Measurements from ENCODE around the gene TLK2. TPM values are rescaled to one million over a fixed set of nuclear protein-coding genes. Genes with fewer than 3 reads are reported as not detected.

The TLK2 gene
- total and polyA plus RNA-seq, 7 donors, result 21.1 to 59.3 (median 30.7) TPM

DNA sequence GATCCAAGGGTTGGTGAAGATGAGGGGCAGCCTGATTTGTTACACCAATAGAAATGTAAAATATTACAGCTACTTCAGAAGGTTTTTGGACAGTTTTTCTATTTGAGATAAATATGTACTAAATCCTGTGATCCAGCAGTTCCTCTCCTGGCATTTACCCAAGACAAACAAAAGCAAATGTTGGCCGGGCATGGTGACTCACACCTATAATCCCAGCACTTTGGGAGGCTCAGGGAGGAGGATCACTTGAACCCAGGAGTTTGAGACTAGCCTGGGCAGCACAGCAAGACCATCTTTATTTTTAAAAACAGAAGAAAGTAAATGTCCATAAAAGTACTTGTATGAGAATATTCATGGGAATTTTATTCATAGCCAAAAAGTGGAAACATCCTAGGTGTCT is 84.0 kb downstream of the TLK2 start:
- WGBS, 2 donors, result 10 to 39% methylated on average over 1 of the region's 1 CpG
- H3K36me3 ChIP-seq, result peaks cover 0 to 42% (median 6%) of the 10 kb centered on the region in 4 donors

DNA sequence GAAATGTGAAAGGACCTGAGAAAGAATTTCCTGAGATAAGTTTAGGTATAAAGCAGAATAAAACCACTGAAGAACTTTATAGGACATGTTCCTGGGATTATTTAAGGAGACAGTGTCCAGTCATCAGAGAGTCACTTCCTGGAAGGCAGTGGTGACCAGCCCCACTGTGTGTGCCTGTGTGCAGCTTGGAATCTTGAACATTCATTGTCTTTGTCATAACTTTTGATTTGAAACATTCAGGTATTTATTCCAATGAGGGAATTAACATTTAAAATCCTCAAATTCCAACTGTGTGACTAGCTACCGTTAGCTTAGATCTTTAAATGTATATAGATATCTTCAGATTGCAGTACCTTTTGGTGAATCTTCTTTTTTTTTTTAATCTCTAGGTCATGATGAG is 87.2 kb downstream of the TLK2 start:
- DNase-seq, result no peak
- intact Hi-C loops (cut with DNase I), result no loop called here

More for the DNA sequence above, 84.0 kb downstream of the TLK2 start:
- no peak overlapping the region for H3K4me3 ChIP-seq
- no peak overlapping the region for H3K27ac ChIP-seq
- no peaks in the 10 kb centered on the region for H3K9me3 ChIP-seq
- intact Hi-C loops (cut with DNase I), result no loop called here
- H3K27me3 ChIP-seq, result no peaks in the 10 kb centered on the region
- DNase-seq, result no peak
- H3K4me1 ChIP-seq, result no peaks in the 10 kb centered on the region
- TF ChIP-seq POLR2A (IDR thresholded peaks at IDR 0.05) (no peak), EP300 (IDR thresholded peaks at IDR 0.05) (no peak), POLR2AphosphoS5 (IDR thresholded peaks at IDR 0.05) (no peak)
- TF ChIP-seq, protein P1, sequence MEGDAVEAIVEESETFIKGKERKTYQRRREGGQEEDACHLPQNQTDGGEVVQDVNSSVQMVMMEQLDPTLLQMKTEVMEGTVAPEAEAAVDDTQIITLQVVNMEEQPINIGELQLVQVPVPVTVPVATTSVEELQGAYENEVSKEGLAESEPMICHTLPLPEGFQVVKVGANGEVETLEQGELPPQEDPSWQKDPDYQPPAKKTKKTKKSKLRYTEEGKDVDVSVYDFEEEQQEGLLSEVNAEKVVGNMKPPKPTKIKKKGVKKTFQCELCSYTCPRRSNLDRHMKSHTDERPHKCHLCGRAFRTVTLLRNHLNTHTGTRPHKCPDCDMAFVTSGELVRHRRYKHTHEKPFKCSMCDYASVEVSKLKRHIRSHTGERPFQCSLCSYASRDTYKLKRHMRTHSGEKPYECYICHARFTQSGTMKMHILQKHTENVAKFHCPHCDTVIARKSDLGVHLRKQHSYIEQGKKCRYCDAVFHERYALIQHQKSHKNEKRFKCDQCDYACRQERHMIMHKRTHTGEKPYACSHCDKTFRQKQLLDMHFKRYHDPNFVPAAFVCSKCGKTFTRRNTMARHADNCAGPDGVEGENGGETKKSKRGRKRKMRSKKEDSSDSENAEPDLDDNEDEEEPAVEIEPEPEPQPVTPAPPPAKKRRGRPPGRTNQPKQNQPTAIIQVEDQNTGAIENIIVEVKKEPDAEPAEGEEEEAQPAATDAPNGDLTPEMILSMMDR (IDR thresholded peaks at IDR 0.05), result no peak

DNA sequence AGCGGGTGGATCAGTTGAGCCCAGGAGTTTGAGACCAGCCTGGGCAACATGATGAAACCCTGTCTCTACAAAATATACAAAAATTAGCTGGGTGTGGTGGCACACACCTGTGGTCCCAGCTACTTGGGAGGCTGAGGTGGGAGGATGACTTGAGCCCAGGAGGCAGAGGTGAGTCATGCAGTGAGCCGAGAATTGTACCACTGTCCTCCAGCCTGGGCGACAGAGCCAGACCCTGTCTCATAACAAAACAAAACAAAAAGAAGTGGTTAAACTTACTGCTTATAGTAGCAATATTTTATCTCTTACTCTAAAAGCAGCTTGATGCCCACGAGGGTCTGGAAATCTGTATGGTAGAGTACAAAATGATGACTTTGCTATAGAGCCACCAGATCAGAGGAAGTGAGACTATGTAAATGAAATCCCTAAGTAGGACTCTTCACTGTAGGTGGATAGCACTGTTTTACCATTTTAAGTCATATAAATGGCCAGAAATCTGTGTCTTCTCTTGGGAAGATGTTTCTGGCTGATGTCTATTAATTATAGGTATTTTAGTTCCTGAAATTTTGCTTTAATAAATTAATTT is 88.5 kb downstream of the TLK2 start:
- TF ChIP-seq EP300 (IDR thresholded peaks at IDR 0.05) (no peak), POLR2AphosphoS5 (IDR thresholded peaks at IDR 0.05) (no peak)
- TF ChIP-seq, protein P1 (IDR thresholded peaks at IDR 0.05), result no peak
- Histone ChIP-seq H3K4me3 (no peak overlapping the region), H3K4me1 (no peaks in the 10 kb centered on the region), H3K27me3 (no peaks in the 10 kb centered on the region), H3K9me3 (no peaks in the 10 kb centered on the region), H3K27ac (no peak overlapping the region), H3K36me3 (peaks cover 0 to 32% (median 6%) of the 10 kb centered on the region in 4 donors)
- DNase-seq, result no peak
- 83 to 90% methylated on average over 4 of the region's 4 CpGs for WGBS, 2 donors
- intact Hi-C loops (cut with DNase I), result no loop called here

More for the DNA sequence above, 87.2 kb downstream of the TLK2 start:
- Histone ChIP-seq H3K4me1 (no peaks in the 10 kb centered on the region), H3K27me3 (no peaks in the 10 kb centered on the region), H3K27ac (no peak overlapping the region), H3K9me3 (no peaks in the 10 kb centered on the region), H3K4me3 (no peak overlapping the region), H3K36me3 (peaks cover 0 to 32% (median 6%) of the 10 kb centered on the region in 4 donors)
- WGBS, 2 donors, result 91 to 97% methylated on average over 1 of the region's 1 CpG
- TF ChIP-seq POLR2A (IDR thresholded peaks at IDR 0.05) (no peak), EP300 (IDR thresholded peaks at IDR 0.05) (no peak), POLR2AphosphoS5 (IDR thresholded peaks at IDR 0.05) (no peak)
- TF ChIP-seq, protein P1 (IDR thresholded peaks at IDR 0.05), result no peak

DNA sequence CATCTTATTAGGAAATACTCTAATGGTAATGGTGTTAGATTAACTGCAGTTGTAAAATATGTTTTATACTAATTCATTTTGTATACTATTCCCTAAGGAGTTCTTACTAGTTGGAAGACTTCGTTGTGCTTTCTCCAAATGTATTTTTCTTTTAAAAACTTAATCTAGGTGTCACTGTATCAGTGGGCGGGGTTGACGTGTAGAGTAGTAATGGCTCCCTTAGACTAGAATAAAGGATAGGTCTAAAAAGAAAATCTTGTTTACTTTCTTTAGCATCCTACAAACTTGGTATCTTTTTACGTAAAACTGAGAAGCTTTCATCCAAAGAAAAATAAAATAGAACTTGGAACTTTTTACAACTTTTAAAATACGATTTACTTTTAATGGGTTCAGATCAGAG is 93.9 kb downstream of the TLK2 start:
- Histone ChIP-seq H3K9me3 (no peaks in the 10 kb centered on the region), H3K27me3 (no peaks in the 10 kb centered on the region), H3K27ac (peak overlapping the region in 3 of 4 donors; percentile 3 to 44 (median 29)), H3K36me3 (peaks cover 8 to 46% (median 11%) of the 10 kb centered on the region in 4 donors), H3K4me1 (no peaks in the 10 kb centered on the region), H3K4me3 (no peak overlapping the region)
- TF ChIP-seq EP300 (IDR thresholded peaks at IDR 0.05) (no peak), POLR2A (IDR thresholded peaks at IDR 0.05) (no peak)
- no peak for DNase-seq
- 91 to 95% methylated on average over 5 of the region's 5 CpGs for WGBS, 2 donors
- intact Hi-C loops (cut with DNase I), result no loop called here

DNA sequence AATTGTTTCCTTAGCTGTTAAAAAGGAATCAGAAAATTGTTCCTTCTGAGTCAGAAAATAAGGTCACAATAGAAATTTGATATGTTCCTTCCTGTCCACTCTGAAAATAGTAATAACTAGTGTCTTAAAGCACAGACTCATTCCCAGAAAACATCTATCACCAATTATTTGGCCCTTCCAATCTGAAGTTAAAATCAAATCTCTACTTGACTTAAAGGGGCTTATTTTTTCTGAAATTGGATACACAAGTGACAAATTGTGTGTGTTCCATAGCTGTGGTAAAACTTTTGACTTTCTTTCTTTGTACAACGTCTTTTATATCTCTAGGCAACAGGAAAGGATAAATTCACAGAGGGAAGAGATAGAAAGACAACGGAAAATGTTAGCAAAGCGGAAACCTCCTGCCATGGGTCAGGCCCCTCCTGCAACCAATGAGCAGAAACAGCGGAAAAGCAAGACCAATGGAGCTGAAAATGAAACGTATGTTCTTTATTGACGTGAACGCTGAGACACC is 94.3 kb downstream of the TLK2 start:
- H3K9me3 ChIP-seq, result no peaks in the 10 kb centered on the region
- H3K27ac ChIP-seq, result peak overlapping the region in 2 of 4 donors; percentile 29 to 44
- no peak overlapping the region for H3K4me3 ChIP-seq
- intact Hi-C loops (cut with DNase I), result no loop called here
- H3K36me3 ChIP-seq, result peaks cover 8 to 50% (median 14%) of the 10 kb centered on the region in 4 donors
- DNase-seq, result no peak
- WGBS, 2 donors, result 84 to 88% methylated on average over 7 of the region's 7 CpGs
- no peak for TF ChIP-seq POLR2A (IDR thresholded peaks at IDR 0.05)
- TF ChIP-seq POLR2AphosphoS5 (IDR thresholded peaks at IDR 0.05), result no peak
- TF ChIP-seq EP300 (IDR thresholded peaks at IDR 0.05), result no peak
- TF ChIP-seq, protein P1 (IDR thresholded peaks at IDR 0.05), result no peak
- H3K27me3 ChIP-seq, result no peaks in the 10 kb centered on the region
- no peaks in the 10 kb centered on the region for H3K4me1 ChIP-seq

Measured in sigmoid colon (tissue), 7 donors.